Thyroid gland (tissue), 4 donors: Measurements from ENCODE around the gene CNOT2.

ENCODE experiments used
- CTCF ChIP-seq, 6 experiments: fragments of 200-600 bp in 3 of 6; fragments of 450-650 bp in 3 of 6; sonication (generic) in 3 of 6; IDR thresholded peaks; one replicate each; pipeline ENCODE4 v1.5.1; 2016 to 2019; ENCODE audit warnings: antibody characterized with exemption in 6 of 6, mild to moderate bottlenecking in 2 of 6, inconsistent platforms in 1 of 6, moderate library complexity in 1 of 6
- POLR2A ChIP-seq, 2 donors: fragments of 450-650 bp; IDR thresholded peaks; one replicate each; pipeline ENCODE4 v1.6.1; 2017; ENCODE audit warnings: antibody characterized with exemption in 2 of 2, mild to moderate bottlenecking in 2 of 2, moderate library complexity in 1 of 2

GRCh38 chr12:70290116-70290515, 46.9 kb downstream of the CNOT2 start:
- TF ChIP-seq CTCF (IDR thresholded peaks at IDR 0.05) = no peak
- TF ChIP-seq POLR2A (IDR thresholded peaks at IDR 0.05) = peak in 1 of 2 donors; percentile 22
